ENCODE measurements around the gene GALNT4.

Gene GALNT4

DNA sequence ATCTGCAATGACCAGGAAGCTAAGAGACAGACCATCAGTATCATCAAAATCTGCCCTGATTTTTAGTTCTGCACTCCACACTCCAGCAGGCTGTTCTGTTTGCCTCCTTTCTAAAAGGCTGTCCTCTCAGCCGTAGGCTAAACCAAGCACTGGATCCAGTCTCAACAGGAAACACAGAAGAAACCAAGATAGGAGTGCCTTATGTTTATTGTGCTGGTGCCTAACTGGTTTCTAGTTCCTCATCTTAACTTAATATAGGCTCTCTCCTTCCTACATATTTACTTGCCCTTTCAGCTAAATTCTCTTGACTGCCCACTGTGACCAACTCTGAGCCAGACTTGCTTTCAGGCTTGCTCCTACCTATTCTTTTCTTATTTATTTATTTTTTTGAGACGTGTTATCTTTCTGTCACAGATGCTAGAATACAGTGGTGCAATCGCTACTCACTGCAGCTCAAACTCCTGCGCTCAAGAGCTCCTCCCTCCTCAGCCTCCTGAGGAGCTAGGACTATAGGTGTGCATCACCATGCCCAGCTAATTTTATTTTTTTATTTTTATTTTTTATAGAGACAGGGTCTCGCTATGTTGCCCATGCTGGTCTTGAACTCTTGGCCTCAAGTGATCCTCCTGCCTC lies 30.8 kb downstream of the GALNT4 start:
- no peak for DNase-seq (ENCODE audit: low read depth in 2 of 2)

DNA sequence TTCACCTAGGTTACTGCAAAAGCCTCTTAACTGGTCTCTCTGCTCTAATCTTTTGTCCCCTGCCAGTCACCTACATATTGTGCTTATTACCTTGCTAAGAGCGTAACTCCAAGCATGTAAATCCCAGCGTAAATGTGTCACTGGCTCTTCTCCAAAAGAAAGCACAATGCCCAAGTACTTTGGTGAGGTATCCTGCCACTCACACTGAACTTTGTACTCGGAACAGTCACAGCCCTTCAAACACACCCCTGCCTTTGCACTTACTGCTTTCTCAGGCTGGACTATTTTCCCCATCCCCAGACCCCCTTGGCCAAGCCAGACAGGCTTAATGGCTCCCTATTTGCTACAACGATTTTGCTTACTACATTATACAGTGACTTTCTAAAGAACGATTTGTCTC lies 31.7 kb downstream of the GALNT4 start:
- DNase-seq (ENCODE audit: low read depth in 2 of 2), result no peak

DNA sequence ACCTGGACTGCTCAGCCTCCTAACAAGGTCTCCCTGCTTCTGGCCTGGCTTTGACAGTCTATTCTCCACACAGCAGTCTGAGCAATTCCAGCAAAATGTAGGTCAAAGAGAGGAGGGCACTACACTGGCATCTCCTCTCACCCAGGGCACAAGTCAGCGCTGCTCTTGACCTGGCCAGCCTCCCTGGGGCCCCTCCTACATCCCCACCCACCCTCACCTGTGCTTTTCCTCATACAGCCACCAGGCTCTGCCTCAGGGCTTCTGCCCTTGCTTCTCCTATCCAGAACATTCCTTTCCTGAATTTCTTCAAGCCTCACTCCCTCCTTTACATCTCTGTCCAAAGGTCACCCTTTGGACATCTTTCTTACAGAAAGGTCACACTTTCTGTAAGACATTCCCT lies 33.7 kb downstream of the GALNT4 start:
- DNase-seq (ENCODE audit: low read depth in 2 of 2), result no peak

DNA sequence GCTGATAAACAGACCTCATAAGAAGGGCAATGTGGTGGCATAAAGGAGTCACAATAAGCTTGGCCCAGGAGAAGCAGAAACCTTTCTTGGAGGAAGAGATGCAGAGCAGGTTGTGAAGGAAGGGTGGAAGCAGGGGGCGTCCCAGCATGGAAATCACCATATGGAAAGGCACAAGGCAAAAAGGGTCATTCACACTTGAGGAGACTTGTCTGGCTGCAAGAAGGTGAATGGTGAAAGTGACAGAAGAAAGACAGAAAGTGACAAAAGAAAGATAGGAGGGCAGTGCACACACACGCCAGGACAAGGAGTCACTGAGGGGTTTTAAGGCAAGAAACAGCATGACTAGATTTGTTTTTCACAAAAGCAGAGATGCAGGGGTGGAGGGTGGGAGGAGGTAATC lies 38.3 kb downstream of the GALNT4 start:
- DNase-seq (ENCODE audit: low read depth in 2 of 2), result no peak

DNA sequence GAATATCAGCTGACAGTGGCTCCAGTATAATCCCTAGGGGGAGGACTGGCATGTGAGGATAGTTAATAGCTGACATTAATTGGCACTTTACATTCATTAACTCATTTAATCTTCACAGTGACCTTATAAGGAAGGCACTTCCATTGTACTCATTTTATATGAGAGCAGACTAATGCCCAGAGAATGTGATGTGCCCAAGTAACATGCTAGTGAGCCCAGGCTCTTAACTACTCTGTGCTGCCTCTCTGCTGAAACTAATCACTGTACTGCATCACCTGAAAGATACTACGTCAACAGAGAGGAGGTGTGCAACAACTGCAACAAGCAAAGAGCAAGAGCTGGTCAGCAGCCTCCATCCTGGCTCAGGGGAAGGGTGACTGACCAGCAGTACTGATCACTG lies 40.1 kb downstream of the GALNT4 start:
- DNase-seq (ENCODE audit: low read depth in 2 of 2), result no peak

DNA sequence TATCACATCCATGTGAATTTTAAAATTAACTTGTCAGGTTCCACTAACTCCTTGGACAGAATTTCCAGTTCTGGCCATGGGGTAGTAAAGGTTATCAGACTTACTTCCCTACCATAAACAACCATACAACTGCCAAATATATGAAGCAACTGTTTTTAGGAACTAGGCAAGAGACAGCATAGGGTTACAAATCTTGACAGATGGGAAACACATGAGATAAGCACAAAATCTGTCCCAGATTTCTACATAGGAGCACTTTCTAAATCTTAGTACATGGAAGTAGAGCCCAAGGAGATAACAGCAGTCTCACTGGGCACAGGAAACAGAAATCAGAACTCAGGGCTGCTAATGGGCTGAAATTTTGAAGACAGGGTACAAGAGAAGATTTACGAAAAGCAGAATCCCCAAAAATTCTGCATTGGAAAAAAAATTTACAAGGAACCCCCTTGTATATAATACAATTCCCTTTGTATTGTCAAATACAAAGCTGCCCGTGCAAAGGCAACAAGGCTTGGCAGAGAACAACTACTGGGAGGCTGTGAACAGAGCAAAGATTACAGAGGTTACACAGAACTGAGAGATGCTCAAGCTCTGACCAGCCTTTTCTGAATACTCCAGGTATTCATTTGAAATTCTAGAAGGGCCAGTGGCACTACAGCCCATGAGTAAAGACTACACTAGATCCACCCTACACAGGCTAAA lies 43.2 kb downstream of the GALNT4 start:
- no peak for DNase-seq (ENCODE audit: low read depth in 2 of 2)

DNA sequence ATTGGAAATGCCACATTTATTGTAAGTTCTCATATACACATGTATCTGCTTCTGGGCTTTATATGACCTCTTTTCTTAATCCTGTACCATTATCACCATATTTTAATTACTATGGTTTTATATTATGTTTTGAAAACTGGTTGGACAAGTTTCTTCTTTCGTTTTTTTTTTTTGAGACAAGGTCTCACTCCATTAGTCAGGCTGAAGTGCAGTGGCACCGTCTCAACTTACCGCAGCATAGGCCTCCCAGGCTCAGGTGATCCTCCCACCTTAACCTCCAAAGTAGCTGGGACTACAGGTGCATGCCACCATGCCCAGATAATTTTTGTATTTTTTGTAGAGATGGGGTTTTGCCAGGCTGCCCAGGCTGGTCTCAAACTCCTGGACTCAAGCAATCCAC lies 44.6 kb downstream of the GALNT4 start:
- no peak for DNase-seq (ENCODE audit: low read depth in 2 of 2)

DNA sequence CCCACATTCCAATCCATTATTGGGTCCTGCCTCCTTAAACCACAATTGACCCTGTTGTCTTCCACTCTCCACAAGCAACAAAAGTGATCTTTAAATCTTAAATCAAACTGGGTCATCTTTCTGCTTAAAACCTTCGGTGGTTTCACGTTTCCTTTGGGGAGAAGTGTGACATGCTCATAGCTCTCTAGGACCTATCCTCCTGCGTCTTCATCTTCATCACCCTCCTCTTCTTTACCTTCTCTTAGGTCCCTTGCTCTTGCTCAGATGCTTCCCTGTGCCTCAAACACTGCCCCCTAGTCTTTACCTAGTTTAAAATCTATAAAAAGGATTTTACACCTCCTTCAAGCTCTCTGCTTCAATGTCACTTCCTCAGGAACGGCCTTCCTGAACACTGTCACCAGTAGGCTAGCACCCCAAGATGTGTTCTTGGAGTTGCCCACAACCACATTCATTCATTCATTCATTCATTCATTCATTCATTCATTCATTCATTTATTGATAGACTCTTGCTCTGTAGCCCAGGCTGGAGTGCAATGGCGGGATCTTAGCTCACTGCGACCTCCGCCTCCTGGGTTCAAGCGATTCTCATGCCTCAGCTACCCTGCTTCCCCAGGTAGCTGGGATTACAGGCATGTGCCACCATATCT lies 46.8 kb downstream of the GALNT4 start:
- DNase-seq (ENCODE audit: low read depth in 2 of 2), result no peak

DNA sequence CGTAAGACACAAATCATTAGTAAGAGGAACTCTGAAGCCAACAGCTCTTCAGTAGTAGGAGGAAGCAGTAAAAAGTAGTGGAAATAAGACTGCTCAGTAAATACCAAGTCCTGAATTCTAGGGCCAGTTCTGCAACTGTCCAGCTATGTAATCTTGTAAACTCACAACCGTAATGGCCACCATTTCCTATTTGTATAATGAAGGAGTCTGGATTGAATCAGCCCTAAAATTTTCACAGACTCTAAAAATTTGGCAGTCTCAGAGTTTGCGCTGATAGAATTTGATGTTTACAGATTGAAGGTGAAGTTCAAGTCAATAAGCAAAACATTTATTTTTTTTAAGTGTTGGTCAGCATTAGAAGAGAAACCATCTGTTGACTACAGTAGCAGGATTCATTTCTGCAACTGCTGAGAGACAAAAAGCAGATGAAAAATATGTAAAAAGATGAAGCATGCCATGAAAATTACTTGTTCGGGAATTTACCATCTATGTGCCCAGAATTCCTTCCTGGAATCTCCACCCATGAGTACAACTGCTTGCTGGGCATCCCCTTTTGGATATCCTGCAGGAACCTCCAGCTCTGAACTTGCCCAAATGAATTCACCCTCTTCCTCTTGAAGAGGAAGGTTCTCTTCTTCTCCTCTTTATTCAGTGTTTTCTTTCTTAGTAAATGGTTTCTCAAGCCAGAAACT lies 47.5 kb downstream of the GALNT4 start:
- no peak for DNase-seq (ENCODE audit: low read depth in 2 of 2)

DNA sequence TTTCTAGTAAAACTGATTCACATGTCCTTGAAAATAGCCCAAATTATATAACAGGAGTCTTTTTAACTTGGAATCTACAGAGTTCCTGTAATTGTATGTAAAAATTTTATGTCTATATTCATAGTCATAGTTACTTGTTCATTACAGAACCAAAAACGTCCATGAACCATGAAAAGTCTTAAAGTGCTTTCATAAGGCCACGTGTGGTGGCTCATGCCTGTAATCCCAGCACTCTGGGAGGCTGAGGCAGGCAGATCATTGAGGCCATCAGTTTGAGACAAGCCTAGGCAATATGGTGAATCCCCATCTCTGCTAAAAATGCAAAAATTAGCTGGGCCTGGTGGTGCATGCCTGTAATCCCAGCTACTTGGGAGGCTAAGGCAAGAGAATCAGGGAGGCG lies 48.4 kb downstream of the GALNT4 start:
- DNase-seq (ENCODE audit: low read depth in 2 of 2), result no peak

DNA sequence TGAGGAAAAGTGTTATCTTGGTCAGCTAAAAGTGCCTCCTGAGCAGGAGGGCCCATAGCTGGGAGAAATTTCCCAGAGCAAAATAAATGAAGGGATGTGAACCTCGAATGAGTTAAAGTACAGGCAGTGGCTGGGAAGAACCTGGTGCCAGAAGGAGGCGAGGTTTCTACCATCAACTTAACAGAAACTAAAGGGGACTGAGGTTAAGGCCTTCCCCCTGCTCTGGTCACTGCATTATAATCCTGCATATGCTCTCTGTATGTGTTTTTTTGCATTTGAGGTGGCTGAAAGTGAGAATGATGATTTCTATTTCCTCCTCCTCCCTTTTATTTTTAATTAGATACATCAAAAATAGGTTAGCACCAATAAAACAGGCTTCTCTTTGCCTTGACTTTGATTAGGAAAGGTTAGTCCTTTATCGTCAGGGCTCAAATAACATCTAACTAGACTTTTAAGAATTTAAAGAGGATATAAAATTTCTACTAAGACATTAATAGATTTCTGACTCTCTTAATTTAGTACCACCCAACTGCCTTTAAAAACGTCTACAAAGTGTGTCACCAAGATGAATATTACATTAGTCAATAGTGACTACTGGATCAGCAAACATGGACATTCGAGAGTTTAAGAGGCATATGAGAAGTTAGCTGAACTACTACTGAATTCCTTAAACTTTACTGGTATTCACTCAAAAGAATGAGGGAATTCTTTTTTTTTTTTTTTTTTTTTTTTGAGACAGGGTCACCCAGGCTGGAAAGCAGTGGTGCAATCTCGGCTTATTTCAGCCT lies 49.2 kb downstream of the GALNT4 start:
- DNase-seq (ENCODE audit: low read depth in 2 of 2), result no peak

DNA sequence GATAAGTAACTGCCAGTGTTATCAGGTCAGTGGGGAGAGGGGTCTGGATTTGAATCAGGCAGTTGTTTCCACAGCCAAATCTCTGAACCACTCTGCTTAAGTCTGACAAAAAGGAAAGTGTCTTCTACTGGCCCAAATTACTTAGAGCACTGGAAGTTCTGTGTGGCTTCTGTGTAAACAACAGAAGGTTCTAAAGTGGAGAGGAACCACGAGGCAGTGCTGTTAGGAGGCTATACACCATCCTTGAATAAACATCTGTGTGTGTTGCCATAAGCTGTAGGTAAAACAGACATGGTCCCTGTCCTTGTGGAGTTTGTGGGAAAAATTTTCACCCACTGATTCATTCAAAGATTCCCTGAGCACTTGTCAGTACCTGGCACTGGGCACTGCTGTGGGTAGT lies 50.0 kb downstream of the GALNT4 start:
- no peak for DNase-seq (ENCODE audit: low read depth in 2 of 2)
